Natural killer cell (primary cell): ENCODE results near the gene SAG. TPM values are rescaled to one million over a fixed set of nuclear protein-coding genes. Genes with fewer than 3 reads are reported as not detected.

ENCODE experiments used
- ATAC-seq, 3 donors: fragments of 150-1000 bp in 2 of 3; fragments of 200-7000 bp in 1 of 3; cut with Tn5 transposase; 1 replicate in 1 of 3; 2 replicates in 2 of 3; pipeline ENCODE4 v1.10.0; 2021; ENCODE audit warnings: mild to moderate bottlenecking in 2 of 3, moderate library complexity in 2 of 3
- DNase-seq, 2 donors: peaks; one replicate each; pipeline versions ENCODE4 v3.0.0 to v3.0.0-alpha.2; 2013 to 2021; ENCODE audit warnings: mixed read lengths in 1 of 2
- H3K27ac ChIP-seq: one replicate; pipeline ENCODE4 v1.5.1; 2013; ENCODE audit warnings: mild to moderate bottlenecking, low read length
- H3K27me3 ChIP-seq: one replicate; pipeline ENCODE4 v1.6.1; 2013; ENCODE audit warnings: low read length; ENCODE audit not compliant: control insufficient read depth, insufficient read depth
- H3K36me3 ChIP-seq: one replicate; pipeline ENCODE4 v1.6.1; 2013; ENCODE audit warnings: low read length; ENCODE audit not compliant: control insufficient read depth, insufficient read depth
- H3K4me1 ChIP-seq: one replicate; pipeline ENCODE4 v1.6.1; 2013; ENCODE audit warnings: low read length; ENCODE audit not compliant: control insufficient read depth, insufficient read depth
- H3K4me3 ChIP-seq: one replicate; pipeline ENCODE4 v1.5.1; 2013; ENCODE audit warnings: low read length
- H3K9me3 ChIP-seq: one replicate; pipeline ENCODE4 v1.6.1; 2013; ENCODE audit warnings: low read length; ENCODE audit not compliant: control insufficient read depth, insufficient read depth
- H3K27ac Mint-ChIP-seq, 2 donors: one replicate each; pipeline ENCODE4 v1.8.0; 2022; ENCODE audit warnings: mild to moderate bottlenecking in 2 of 2, mixed read lengths in 2 of 2, moderate library complexity in 1 of 2
- H3K27me3 Mint-ChIP-seq, 2 donors: one replicate each; pipeline ENCODE4 v1.8.0; 2022; ENCODE audit warnings: low read depth in 2 of 2, mixed read lengths in 2 of 2
- H3K36me3 Mint-ChIP-seq: one replicate; pipeline ENCODE4 v1.8.0; 2022; ENCODE audit warnings: mixed read lengths
- H3K4me1 Mint-ChIP-seq, 2 donors: one replicate each; pipeline ENCODE4 v1.8.0; 2022; ENCODE audit warnings: mixed read lengths in 2 of 2
- H3K4me3 Mint-ChIP-seq: one replicate; pipeline ENCODE4 v1.8.0; 2022; ENCODE audit warnings: mild to moderate bottlenecking, moderate library complexity, mixed read lengths
- H3K9me3 Mint-ChIP-seq, 2 donors: one replicate each; pipeline ENCODE4 v1.8.0; 2022; ENCODE audit warnings: mixed read lengths in 2 of 2
- CTCF ChIP-seq: fragments of 200-600 bp; IDR thresholded peaks from one replicate; pipeline ENCODE4 v1.8.0; 2022; ENCODE audit warnings: antibody characterized with exemption
- WGBS: methylation state at CpG from one replicate; pipeline ENCODE4 v1.1.7; 2013; ENCODE audit warnings: missing lambda C conversion rate; ENCODE audit not compliant: insufficient coverage; 5-methylcytosine and 5-hydroxymethylcytosine counted together
- intact Hi-C: fragments of 100-400 bp; cut with micrococcal nuclease; formaldehyde crosslinking; loops from one replicate; pipeline ENCODE4 v1.14.2; 2022
- total RNA-seq, 4 donors: library from RNA; stranded (reverse); fragments of 120-200 nt in 1 of 4; gene quantifications; one replicate each; pipeline versions ENCODE4 v1.2.3 to v1.2.4, GENCODE V29; 2013 to 2022

SAG gene
- total RNA-seq = under 1 TPM; 0.11 to 0.33 (median 0.12) TPM
- total RNA-seq (2013) = 0.41 TPM

- 98% methylated on average over 7 of the region's 7 CpGs for WGBS
- Histone ChIP-seq H3K9me3 (no peaks in the 10 kb centered on the region), H3K4me1 (peaks cover 19% of the 10 kb centered on the region), H3K27me3 (no peaks in the 10 kb centered on the region), H3K27ac (no peak within 1 kb of the TSS), H3K36me3 (no peaks in the 10 kb centered on the region), H3K4me3 (no peak within 1 kb of the TSS)
- no peaks in the 10 kb centered on the region for H3K36me3 Mint-ChIP-seq
- H3K4me3 Mint-ChIP-seq = no peak within 1 kb of the TSS
- no peak for DNase-seq
- H3K4me1 Mint-ChIP-seq = peaks cover 18 to 24% of the 10 kb centered on the region in 2 donors
- H3K9me3 Mint-ChIP-seq = no peaks in the 10 kb centered on the region
- TF ChIP-seq CTCF = no peak
- intact Hi-C loops = no loop called here
- no peak for ATAC-seq
- H3K27ac Mint-ChIP-seq = no peak within 1 kb of the TSS
- no peaks in the 10 kb centered on the region for H3K27me3 Mint-ChIP-seq
These were observed at the start of gene SAG for GRCh38 chr2:233307565-233307964. TSS of gene SAG (plus strand) at chr2:233307816. CDS start at chr2:233309190, 1,374 bp downstream.

- peaks cover 61 to 72% of the 10 kb centered on the region in 2 donors for H3K4me1 Mint-ChIP-seq
- no peak overlapping the region for H3K4me3 Mint-ChIP-seq
- peaks cover 73% of the 10 kb centered on the region for H3K36me3 ChIP-seq
- no peak overlapping the region for H3K27ac ChIP-seq
- WGBS = 87% methylated on average over 2 of the region's 2 CpGs
- no peaks in the 10 kb centered on the region for H3K27me3 ChIP-seq
- no peaks in the 10 kb centered on the region for H3K27me3 Mint-ChIP-seq
- ATAC-seq = no peak
- H3K9me3 Mint-ChIP-seq = no peaks in the 10 kb centered on the region
- no peak for TF ChIP-seq CTCF
- DNase-seq = no peak
- H3K4me1 ChIP-seq = peaks cover 32% of the 10 kb centered on the region
- intact Hi-C loops = no loop called here
- no peaks in the 10 kb centered on the region for H3K9me3 ChIP-seq
- no peak overlapping the region for H3K4me3 ChIP-seq
- H3K36me3 Mint-ChIP-seq = peaks cover 13% of the 10 kb centered on the region
- peak overlapping the region in 1 of 2 donors; percentile 8 for H3K27ac Mint-ChIP-seq
These were observed 49.4 kb upstream of the SAG start for GRCh38 chr2:233258211-233258610.

GRCh38 chr2:233259730-233260129 lies 47.9 kb upstream of the SAG start:
- H3K4me1 ChIP-seq = peaks cover 25% of the 10 kb centered on the region
- H3K27me3 ChIP-seq = no peaks in the 10 kb centered on the region
- no peaks in the 10 kb centered on the region for H3K9me3 ChIP-seq
- intact Hi-C loops = no loop called here
- H3K36me3 Mint-ChIP-seq = peaks cover 16% of the 10 kb centered on the region
- peaks cover 79% of the 10 kb centered on the region for H3K36me3 ChIP-seq
- H3K27me3 Mint-ChIP-seq = no peaks in the 10 kb centered on the region
- H3K27ac ChIP-seq = no peak overlapping the region
- peaks cover 52 to 63% of the 10 kb centered on the region in 2 donors for H3K4me1 Mint-ChIP-seq
- no peak overlapping the region for H3K4me3 Mint-ChIP-seq
- WGBS = 80% methylated on average over 1 of the region's 1 CpG
- H3K4me3 ChIP-seq = no peak overlapping the region
- no peak for TF ChIP-seq CTCF
- peak overlapping the region; percentile 79 to 95 for H3K27ac Mint-ChIP-seq
- no peak for ATAC-seq
- no peaks in the 10 kb centered on the region for H3K9me3 Mint-ChIP-seq
- no peak for DNase-seq

- Mint-ChIP-seq H3K27ac (peak overlapping the region; percentile 79 to 95), H3K9me3 (no peaks in the 10 kb centered on the region), H3K4me3 (no peak overlapping the region), H3K27me3 (no peaks in the 10 kb centered on the region), H3K4me1 (peaks cover 44 to 55% of the 10 kb centered on the region in 2 donors), H3K36me3 (peaks cover 19% of the 10 kb centered on the region)
- no peak for TF ChIP-seq CTCF
- DNase-seq (no peak), ATAC-seq (no peak)
- H3K9me3 ChIP-seq = no peaks in the 10 kb centered on the region
- WGBS = 96% methylated on average over 5 of the region's 5 CpGs
- no peaks in the 10 kb centered on the region for H3K27me3 ChIP-seq
- H3K27ac ChIP-seq = no peak overlapping the region
- H3K4me3 ChIP-seq = no peak overlapping the region
- intact Hi-C loops = no loop called here
- peaks cover 25% of the 10 kb centered on the region for H3K4me1 ChIP-seq
- H3K36me3 ChIP-seq = peaks cover 81% of the 10 kb centered on the region
These were observed 47.0 kb upstream of the SAG start for GRCh38 chr2:233260661-233261060.
